Measurements from ENCODE around the gene TSPAN4.

TSPAN4 gene

GRCh38 chr11:868394-868793, 25.7 kb downstream of the TSPAN4 start:
- DNase-seq = no peak

GRCh38 chr11:868802-869201, 26.1 kb downstream of the TSPAN4 start:
- DNase-seq = no peak

GRCh38 chr11:869399-870126, 26.9 kb downstream of the TSPAN4 start:
- no peak for DNase-seq

- DNase-seq = no peak
These were observed 27.4 kb downstream of the TSPAN4 start for GRCh38 chr11:870127-870413.

- no peak for DNase-seq
These were observed 27.8 kb downstream of the TSPAN4 start for GRCh38 chr11:870418-870817.

GRCh38 chr11:871472-871871, 28.8 kb downstream of the TSPAN4 start:
- DNase-seq = no peak

GRCh38 chr11:872799-873198, 30.1 kb downstream of the TSPAN4 start:
- no peak for DNase-seq

- DNase-seq = no peak
These were observed 31.1 kb downstream of the TSPAN4 start for GRCh38 chr11:873706-874105.

- no peak for DNase-seq
These were observed 32.6 kb downstream of the TSPAN4 start for GRCh38 chr11:875203-875602.

GRCh38 chr11:875769-876301, 33.2 kb downstream of the TSPAN4 start:
- no peak for DNase-seq

GRCh38 chr11:876545-876944, 33.9 kb downstream of the TSPAN4 start:
- no peak for DNase-seq

GRCh38 chr11:877565-877964, 34.9 kb downstream of the TSPAN4 start:
- DNase-seq = no peak

- no peak for DNase-seq
These were observed 37.8 kb downstream of the TSPAN4 start for GRCh38 chr11:880447-880846.

GRCh38 chr11:882596-882995, 39.9 kb downstream of the TSPAN4 start:
- no peak for DNase-seq

- no peak for DNase-seq
These were observed 40.9 kb downstream of the TSPAN4 start for GRCh38 chr11:883527-883926.

GRCh38 chr11:884578-885070, 42.0 kb downstream of the TSPAN4 start:
- DNase-seq = no peak

- no peak for DNase-seq
These were observed 43.9 kb downstream of the TSPAN4 start for GRCh38 chr11:886568-886967.

GRCh38 chr11:887589-887988, 44.9 kb downstream of the TSPAN4 start:
- DNase-seq = no peak

- DNase-seq = no peak
These were observed 45.9 kb downstream of the TSPAN4 start for GRCh38 chr11:888310-889212.

GRCh38 chr11:889257-889656, 46.6 kb downstream of the TSPAN4 start:
- DNase-seq = no peak

- no peak for DNase-seq
These were observed 47.2 kb downstream of the TSPAN4 start for GRCh38 chr11:889687-890475.

GRCh38 chr11:890794-891540, 48.3 kb downstream of the TSPAN4 start:
- no peak for DNase-seq
